SK-MEL-5 (cell line): ENCODE measurements around the gene PGM1. TPM values are rescaled to one million over a fixed set of nuclear protein-coding genes. Genes with fewer than 3 reads are reported as not detected.
"Not testable (repeated sequence)": the region's sequence is repeated elsewhere in the genome, so short reads cannot be mapped to it uniquely, and the experiment has no call there.

Experiments used
- DNase-seq: peaks from one replicate; pipeline ENCODE4 v3.0.0-alpha.2; 2016; ENCODE audit warnings: low read depth, low spot score
- in situ Hi-C: cut with HindIII; loops from 2 replicates; pipeline ENCODE4 v1.10.0; 2016; ENCODE audit warnings: low sequenced_read_pairs, high pct_unique_total_duplicates, low pct_unique_long_range_greater_than_20kb
- polyA plus RNA-seq, 2 experiments: library from polyadenylated mRNA; depleted of rRNA; stranded (reverse); fragments of >200 nt; gene quantifications; 2 replicates each; pipeline ENCODE4 v1.2.3, GENCODE V29; 2015
- total RNA-seq: library from RNA; depleted of rRNA; stranded (reverse); fragments of >200 nt; shearing (Covaris generic); gene quantifications from 2 replicates; pipeline ENCODE4 v1.2.3, GENCODE V29; 2014; rRNA removed

PGM1 gene
- total RNA-seq, result 79.5 and 79.8 TPM in 2 replicates
- 64.9 and 71.8 TPM in 2 replicates for polyA plus RNA-seq (2015; cell fraction: cytosol; rRNA removed)
- polyA plus RNA-seq (2015; cell fraction: nucleus; rRNA removed), result 20.0 and 22.5 TPM in 2 replicates

- in situ Hi-C loops, result no loop called here
Observed at GRCh38 chr1:63593303-63593885, at the start of gene PGM1. Gene PGM1, plus strand, starts transcription at chr1:63593411. Its CDS starts 78 bp downstream, at chr1:63593489.

DNA sequence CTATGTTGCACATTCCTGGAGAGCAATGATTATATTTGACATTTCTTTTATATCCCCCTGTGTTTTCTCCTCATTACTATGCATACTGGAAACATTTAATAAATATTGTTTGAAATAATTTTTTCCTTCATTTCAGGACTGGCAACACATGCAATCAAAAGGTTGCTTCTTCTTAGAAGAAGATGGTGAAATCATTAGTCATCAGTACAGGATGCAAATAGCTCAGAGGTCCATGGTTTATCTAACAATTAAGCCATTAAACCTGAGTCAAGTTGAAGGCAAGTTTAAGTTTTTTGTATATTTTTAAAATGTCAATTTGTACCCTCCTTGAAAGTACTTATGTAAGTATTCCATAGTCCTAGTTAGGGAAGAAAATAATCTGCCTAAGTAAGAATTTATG is 47.4 kb upstream of the PGM1 start:
- no peak for DNase-seq
- in situ Hi-C loops, result no loop called here

More at GRCh38 chr1:63593303-63593885, at the start of gene PGM1:
- peak; percentile 76 for DNase-seq

DNA sequence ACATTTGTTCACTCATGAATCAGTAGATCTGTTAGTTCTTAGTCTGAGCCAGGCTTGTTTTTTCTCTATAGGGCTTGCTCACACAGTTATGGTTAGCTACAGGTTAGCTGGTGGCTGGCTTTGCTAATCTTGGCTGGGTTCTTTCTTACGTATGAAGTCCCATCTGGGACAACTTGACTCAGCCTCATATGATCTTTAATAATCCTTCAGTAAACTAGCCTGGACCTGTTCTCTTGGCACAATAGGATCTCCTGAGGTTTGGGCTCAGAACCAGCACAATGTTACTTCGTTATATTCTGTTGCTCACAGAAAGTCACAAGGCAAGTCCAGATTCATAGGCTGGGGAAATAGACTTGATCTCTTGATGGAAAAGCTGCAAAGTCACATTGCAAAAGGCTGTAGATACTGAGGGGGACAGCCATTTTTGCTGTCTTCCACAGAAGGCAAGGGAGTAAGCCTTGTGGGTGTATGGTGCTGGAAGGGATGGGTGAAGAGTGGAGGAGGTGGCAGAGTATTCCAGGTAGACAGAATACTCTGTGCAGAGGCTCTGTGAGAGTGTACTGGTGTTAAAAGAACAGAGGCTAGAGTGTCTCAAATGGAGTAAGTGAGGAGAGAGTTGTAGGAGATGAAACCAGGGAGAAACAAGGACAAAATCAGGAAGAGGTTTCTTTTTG is 45.5 kb upstream of the PGM1 start:
- in situ Hi-C loops, result no loop called here
- peak; percentile 72 for DNase-seq

DNA sequence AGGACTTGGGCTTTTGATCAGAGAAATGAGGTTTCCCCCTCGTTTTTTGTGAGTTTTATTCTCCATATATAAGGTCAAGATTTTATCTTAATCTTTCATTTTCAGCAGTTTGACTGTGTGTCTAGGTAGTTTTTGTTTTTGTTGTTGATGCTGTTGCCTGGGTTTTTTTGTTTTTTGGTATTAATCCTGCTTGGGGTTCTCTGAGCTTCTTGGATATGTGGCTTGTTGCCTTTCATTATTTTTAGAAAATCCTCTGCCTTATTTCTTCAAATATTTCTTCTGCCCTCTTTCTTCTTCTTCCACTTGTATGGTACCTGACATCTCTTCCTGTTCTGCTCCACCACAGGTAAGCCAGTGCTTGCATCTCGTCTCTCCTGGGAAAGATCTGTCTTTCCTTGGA is 44.9 kb upstream of the PGM1 start:
- no peak for DNase-seq
- in situ Hi-C loops, result no loop called here

GRCh38 chr1:63548877-63549276 is 44.3 kb upstream of the PGM1 start:
- in situ Hi-C loops, result no loop called here
- DNase-seq, result no peak

DNA sequence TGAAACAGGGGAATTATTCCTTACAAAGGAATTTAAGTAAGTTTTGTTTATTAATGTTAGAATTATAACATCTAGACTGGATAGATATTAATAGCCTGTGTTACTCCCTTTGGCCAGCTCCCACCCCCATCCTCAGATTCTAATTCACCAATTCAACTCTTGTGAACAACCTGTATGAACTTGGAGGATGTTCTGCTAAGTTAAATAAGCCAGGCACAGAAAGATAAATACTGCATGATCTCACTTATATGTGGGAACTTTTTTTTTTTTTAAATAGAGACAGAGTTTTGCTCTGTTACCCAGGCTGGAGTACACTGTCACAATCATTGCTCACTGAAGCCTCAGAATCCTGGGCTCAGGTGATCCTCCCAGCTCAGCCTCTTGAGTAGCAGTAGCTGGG is 37.7 kb upstream of the PGM1 start:
- no peak for DNase-seq
- in situ Hi-C loops, result no loop called here

- DNase-seq, result peak; percentile 64
- in situ Hi-C loops, result no loop called here
Observed at GRCh38 chr1:63557365-63557987, 35.7 kb upstream of the PGM1 start.

GRCh38 chr1:63559357-63559756 is 33.9 kb upstream of the PGM1 start:
- no peak for DNase-seq
- in situ Hi-C loops, result no loop called here

GRCh38 chr1:63563745-63564144 is 29.5 kb upstream of the PGM1 start:
- in situ Hi-C loops, result no loop called here
- no peak for DNase-seq

DNA sequence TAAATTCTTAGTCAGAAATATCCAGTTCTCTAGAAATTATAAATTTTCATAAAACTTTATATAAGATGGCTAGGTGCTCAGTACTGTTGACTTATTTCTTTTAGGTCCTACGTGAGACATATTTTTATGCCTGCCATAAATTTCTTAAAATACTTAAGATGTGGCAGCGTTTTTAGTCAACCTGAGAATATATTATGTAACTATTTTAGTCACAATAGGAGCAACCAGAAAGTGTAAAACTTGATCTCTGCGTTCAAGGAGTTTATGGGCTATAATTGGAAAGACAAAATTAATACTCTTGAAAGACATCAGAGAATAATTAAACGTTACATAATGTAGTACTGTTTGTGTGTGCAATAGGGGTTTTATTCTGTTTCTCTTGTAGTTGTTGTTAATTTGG is 24.1 kb upstream of the PGM1 start:
- in situ Hi-C loops, result no loop called here
- no peak for DNase-seq

- no peak for DNase-seq
- in situ Hi-C loops, result no loop called here
Observed at GRCh38 chr1:63569640-63570316, 23.4 kb upstream of the PGM1 start.

DNA sequence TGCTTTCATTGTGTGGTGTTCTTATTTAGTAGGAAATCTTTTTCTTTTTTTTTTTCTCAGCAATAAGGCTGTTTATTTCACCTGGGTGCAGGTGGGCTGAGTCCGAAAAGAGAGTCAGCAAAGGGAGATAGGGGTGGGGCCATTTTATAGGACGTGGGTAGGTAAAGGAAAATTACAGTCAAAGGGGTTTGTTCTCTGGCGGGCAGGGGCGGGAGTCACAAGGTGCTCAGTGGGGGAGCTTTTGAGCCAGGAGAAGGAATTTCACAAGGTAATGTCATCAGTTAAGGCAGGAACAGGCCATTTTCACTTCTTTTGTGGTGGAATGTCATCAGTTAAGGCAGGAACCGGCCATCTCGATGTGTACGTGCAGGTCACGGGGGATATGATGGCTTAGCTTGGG is 20.5 kb upstream of the PGM1 start:
- DNase-seq, in situ Hi-C loops: not testable (repeated sequence)

GRCh38 chr1:63574203-63574796 is 18.9 kb upstream of the PGM1 start:
- in situ Hi-C loops, DNase-seq: not testable (repeated sequence)

- in situ Hi-C loops, result no loop called here
- peak; percentile 55 for DNase-seq
Observed at GRCh38 chr1:63575340-63575826, 17.8 kb upstream of the PGM1 start.

- DNase-seq, in situ Hi-C loops: not testable (repeated sequence)
Observed at GRCh38 chr1:63586326-63586725, 6.9 kb upstream of the PGM1 start.

- no peak for DNase-seq
- in situ Hi-C loops, result no loop called here
Observed at GRCh38 chr1:63590166-63590560, 3.0 kb upstream of the PGM1 start.

- no peak for DNase-seq
- in situ Hi-C loops, result no loop called here
Observed at GRCh38 chr1:63592536-63593302, 492 bp upstream of the PGM1 start.
